ENCODE results near the gene RBM33. TPM values are rescaled to one million over a fixed set of nuclear protein-coding genes. Genes with fewer than 3 reads are reported as not detected.

The RBM33 gene
- total and polyA plus RNA-seq, 2 experiments from 2014 or later: 51.1 to 53.5 TPM

DNA sequence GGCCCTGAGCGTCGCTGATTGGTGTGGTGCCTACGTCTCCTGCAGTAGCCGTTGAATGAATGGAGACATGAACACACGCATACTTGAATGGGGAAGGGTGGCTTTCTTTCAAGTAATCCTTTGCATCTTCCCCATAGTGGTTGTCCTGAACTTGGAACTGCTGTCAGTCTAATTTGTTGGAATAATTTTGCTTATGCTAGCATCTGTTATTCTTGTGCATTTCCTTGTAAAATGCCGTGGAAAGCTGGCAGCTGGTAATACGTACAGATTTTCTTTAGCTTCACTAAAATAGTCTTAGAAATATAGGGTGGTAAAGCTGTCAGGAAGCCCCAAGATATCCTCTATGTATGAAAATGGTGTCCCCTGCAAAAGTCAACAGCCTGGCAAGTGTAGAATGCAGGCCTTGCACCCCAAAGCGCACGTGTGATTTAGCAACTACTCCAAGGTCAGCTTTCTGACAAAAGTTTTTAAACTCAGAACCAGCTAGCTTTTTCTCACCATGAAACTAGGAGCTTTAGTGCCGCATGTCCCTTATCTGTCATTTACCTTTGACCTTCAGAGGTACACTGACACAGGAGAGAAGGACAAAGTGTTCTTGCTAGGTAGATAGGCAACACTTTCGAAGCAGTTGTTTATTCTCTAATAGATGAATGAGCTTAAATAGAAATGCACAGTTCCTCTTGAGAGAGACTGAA, 70.8 kb downstream of the RBM33 start:
- Histone ChIP-seq H3K27ac (peak overlapping the region; percentile 43), H3K36me3 (peaks cover 32% of the 10 kb centered on the region), H3K4me1 (ENCODE audit: low read depth) (peaks cover 7% of the 10 kb centered on the region), H3K4me3 (no peak overlapping the region), H3K9me3 (ENCODE audit: low read depth) (no peaks in the 10 kb centered on the region), H3K27me3 (no peaks in the 10 kb centered on the region)
- no peak for DNase-seq (ENCODE audit: low read depth in 1 of 2, low spot score in 1 of 2)
- TF ChIP-seq, protein P1, sequence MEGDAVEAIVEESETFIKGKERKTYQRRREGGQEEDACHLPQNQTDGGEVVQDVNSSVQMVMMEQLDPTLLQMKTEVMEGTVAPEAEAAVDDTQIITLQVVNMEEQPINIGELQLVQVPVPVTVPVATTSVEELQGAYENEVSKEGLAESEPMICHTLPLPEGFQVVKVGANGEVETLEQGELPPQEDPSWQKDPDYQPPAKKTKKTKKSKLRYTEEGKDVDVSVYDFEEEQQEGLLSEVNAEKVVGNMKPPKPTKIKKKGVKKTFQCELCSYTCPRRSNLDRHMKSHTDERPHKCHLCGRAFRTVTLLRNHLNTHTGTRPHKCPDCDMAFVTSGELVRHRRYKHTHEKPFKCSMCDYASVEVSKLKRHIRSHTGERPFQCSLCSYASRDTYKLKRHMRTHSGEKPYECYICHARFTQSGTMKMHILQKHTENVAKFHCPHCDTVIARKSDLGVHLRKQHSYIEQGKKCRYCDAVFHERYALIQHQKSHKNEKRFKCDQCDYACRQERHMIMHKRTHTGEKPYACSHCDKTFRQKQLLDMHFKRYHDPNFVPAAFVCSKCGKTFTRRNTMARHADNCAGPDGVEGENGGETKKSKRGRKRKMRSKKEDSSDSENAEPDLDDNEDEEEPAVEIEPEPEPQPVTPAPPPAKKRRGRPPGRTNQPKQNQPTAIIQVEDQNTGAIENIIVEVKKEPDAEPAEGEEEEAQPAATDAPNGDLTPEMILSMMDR (IDR thresholded peaks at IDR 0.05; ENCODE audit: low read depth, low read length): no peak

DNA sequence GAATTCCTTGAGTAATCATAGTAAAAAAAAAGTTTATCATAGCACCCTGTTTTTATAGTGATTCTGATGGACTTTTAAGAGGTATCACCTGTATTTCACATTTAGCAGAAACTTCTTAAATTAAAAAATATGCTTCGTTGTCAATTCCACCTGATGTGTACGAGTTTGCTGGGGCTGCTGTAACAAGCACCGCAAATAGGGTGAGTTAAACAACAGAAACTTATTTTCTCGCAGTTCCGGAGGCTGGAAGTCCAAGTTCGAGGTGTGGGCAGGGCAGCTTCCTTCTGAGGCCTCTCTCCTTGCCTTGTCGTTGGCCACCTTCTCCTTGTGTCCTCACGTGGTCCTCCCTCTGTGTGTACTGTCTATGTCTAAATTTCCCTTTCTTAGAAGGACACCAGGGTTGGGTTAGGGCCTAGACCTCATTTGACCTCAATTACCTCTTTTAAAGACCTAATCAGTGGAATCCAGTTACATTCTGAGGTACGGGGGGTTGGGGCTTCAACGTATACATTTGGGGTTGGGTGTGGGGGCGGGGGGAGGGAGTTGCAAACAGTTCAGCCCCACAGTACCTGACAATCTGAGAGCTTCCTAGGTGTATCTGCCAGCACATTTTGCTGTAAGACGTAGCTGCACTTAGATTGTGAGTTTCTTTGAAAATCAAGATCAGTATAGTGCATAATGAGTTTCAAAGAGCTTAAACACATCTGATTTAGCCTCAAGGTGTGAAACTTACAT, 72.7 kb downstream of the RBM33 start:
- Histone ChIP-seq H3K9me3 (ENCODE audit: low read depth) (no peaks in the 10 kb centered on the region), H3K27ac (no peak overlapping the region), H3K4me3 (no peak overlapping the region), H3K4me1 (ENCODE audit: low read depth) (peaks cover 7% of the 10 kb centered on the region), H3K36me3 (peaks cover 19% of the 10 kb centered on the region), H3K27me3 (no peaks in the 10 kb centered on the region)
- DNase-seq (ENCODE audit: low read depth in 1 of 2, low spot score in 1 of 2): no peak
- TF ChIP-seq, protein P1 (IDR thresholded peaks at IDR 0.05; ENCODE audit: low read depth, low read length): no peak

DNA sequence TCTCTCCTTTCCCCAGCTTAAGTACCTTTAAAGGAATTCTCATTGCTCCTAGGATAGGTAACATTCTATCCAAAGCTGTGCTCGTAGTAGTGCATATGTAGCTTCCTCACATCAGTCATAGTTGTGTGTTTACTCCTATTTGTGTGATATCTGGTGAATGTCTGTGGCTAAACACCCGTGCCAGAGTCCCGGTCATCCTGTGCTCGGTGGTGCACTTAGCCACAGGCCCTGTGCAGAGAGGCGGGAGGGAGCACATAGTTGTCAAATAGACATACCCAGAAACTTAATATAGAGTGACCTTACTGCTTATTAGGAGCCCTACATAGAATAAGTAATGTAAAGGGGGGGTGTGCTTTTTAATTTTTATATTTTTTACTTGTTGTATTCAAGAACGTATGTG, 76.6 kb downstream of the RBM33 start:
- H3K9me3 ChIP-seq (ENCODE audit: low read depth): no peaks in the 10 kb centered on the region
- H3K4me3 ChIP-seq: no peak overlapping the region
- no peak for DNase-seq (ENCODE audit: low read depth in 1 of 2, low spot score in 1 of 2)
- peaks cover 11% of the 10 kb centered on the region for H3K4me1 ChIP-seq (ENCODE audit: low read depth)
- H3K27me3 ChIP-seq: no peaks in the 10 kb centered on the region
- TF ChIP-seq, protein P1 (IDR thresholded peaks at IDR 0.05; ENCODE audit: low read depth, low read length): no peak
- peaks cover 17% of the 10 kb centered on the region for H3K36me3 ChIP-seq
- no peak overlapping the region for H3K27ac ChIP-seq

DNA sequence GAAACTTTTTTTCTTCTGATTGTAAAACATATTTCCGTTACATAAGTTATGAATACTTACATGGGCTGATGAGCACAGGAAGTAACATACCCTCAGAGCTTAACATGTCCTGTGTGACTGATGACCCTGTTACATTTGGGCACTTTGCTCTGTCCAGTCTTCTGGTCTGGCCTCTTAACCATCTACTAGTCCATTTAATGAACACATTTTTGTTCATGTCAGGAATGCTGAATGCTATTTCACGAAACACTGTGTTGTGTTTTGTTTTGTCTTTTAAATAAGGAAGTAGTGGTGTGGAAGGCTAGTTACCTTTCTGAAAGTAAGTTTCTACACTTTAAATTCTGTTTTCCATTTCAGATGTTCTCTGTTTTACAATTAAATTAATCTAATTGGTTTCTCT, 77.7 kb downstream of the RBM33 start:
- Histone ChIP-seq H3K27ac (peak overlapping the region; percentile 15), H3K36me3 (peaks cover 14% of the 10 kb centered on the region), H3K4me1 (ENCODE audit: low read depth) (peaks cover 11% of the 10 kb centered on the region), H3K9me3 (ENCODE audit: low read depth) (no peaks in the 10 kb centered on the region), H3K4me3 (no peak overlapping the region), H3K27me3 (no peaks in the 10 kb centered on the region)
- no peak for DNase-seq (ENCODE audit: low read depth in 1 of 2, low spot score in 1 of 2)
- TF ChIP-seq, protein P1 (IDR thresholded peaks at IDR 0.05; ENCODE audit: low read depth, low read length): no peak

DNA sequence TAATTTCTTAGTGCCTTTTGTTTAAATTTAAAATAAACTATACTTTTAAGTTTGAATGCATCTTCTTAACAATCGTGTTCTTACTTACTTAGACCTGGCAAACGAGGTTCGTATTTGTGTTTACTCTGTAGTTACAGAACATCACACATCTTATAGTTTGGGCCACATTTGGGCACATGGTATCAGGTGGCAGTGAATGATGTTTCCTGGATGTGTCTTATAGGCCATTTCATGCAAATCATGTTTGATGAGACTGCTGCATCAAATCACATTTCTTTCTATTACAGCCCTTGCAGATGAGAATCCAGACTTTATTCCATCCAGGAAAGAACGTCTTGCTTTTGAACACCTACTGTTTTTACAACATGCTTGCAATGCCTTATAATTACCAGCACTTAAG, 78.5 kb downstream of the RBM33 start:
- H3K36me3 ChIP-seq: peaks cover 13% of the 10 kb centered on the region
- TF ChIP-seq, protein P1 (IDR thresholded peaks at IDR 0.05; ENCODE audit: low read depth, low read length): no peak
- no peaks in the 10 kb centered on the region for H3K9me3 ChIP-seq (ENCODE audit: low read depth)
- peak overlapping the region; percentile 15 for H3K27ac ChIP-seq
- H3K4me1 ChIP-seq (ENCODE audit: low read depth): peaks cover 16% of the 10 kb centered on the region
- H3K27me3 ChIP-seq: no peaks in the 10 kb centered on the region
- H3K4me3 ChIP-seq: no peak overlapping the region
- DNase-seq (ENCODE audit: low read depth in 1 of 2, low spot score in 1 of 2): no peak
